Suprapubic skin (tissue), 4 donors: Measurements from ENCODE around the gene MINPP1. TPM values are rescaled to one million over a fixed set of nuclear protein-coding genes. Genes with fewer than 3 reads are reported as not detected.

Experiments used
- DNase-seq, 2 donors: peaks; one replicate each; pipeline ENCODE4 v3.0.0-alpha.2; 2019; ENCODE audit warnings: low spot score in 2 of 2
- H3K27ac ChIP-seq: fragments of 200-600 bp; sonication (generic); one replicate; pipeline ENCODE4 v1.5.1; 2019
- H3K27me3 ChIP-seq: fragments of 200-600 bp; sonication (generic); one replicate; pipeline ENCODE4 v1.5.1; 2019
- H3K36me3 ChIP-seq: fragments of 200-600 bp; sonication (generic); one replicate; pipeline ENCODE4 v1.5.1; 2019
- H3K4me1 ChIP-seq: fragments of 200-600 bp; sonication (generic); one replicate; pipeline ENCODE4 v1.5.1; 2019
- H3K4me3 ChIP-seq: fragments of 200-600 bp; sonication (generic); one replicate; pipeline ENCODE4 v1.5.1; 2019; ENCODE audit warnings: mild to moderate bottlenecking
- H3K9me3 ChIP-seq: fragments of 200-600 bp; sonication (generic); one replicate; pipeline ENCODE4 v1.5.1; 2019
- CTCF ChIP-seq, 2 donors: fragments of 200-600 bp in 1 of 2; fragments of 450-650 bp in 1 of 2; sonication (generic) in 1 of 2; IDR thresholded peaks; one replicate each; pipeline ENCODE4 v1.5.1; 2016 to 2019; ENCODE audit warnings: antibody characterized with exemption in 2 of 2, mild to moderate bottlenecking in 1 of 2, moderate library complexity in 1 of 2
- EP300 ChIP-seq: sonication (generic); formaldehyde crosslinking; IDR thresholded peaks from one replicate; pipeline ENCODE4 v1.6.1; 2017; ENCODE audit warnings: antibody characterized with exemption
- POLR2A ChIP-seq, 2 donors: fragments of 450-650 bp; IDR thresholded peaks; one replicate each; pipeline ENCODE4 v1.6.1; 2017; ENCODE audit warnings: antibody characterized with exemption in 2 of 2, mild to moderate bottlenecking in 2 of 2, moderate library complexity in 2 of 2
- POLR2AphosphoS5 ChIP-seq, 3 donors: sonication (generic); formaldehyde crosslinking; IDR thresholded peaks; one replicate each; pipeline ENCODE4 v1.6.1; 2017; ENCODE audit warnings: antibody characterized with exemption in 3 of 3
- WGBS: methylation state at CpG from one replicate; pipeline ENCODE4 v1.1.5; 2018; 5-methylcytosine and 5-hydroxymethylcytosine counted together
- total RNA-seq, 4 donors: library from RNA; depleted of rRNA; stranded (reverse); fragments of >200 nt; gene quantifications; one replicate each; pipeline ENCODE4 v1.1.0, GENCODE V29; 2016

MINPP1 gene
- total RNA-seq, 4 donors from 2014 or later: 7.7 to 19.3 (median 15.2) TPM

- Histone ChIP-seq H3K9me3 (no peaks in the 10 kb centered on the region), H3K27ac (no peak overlapping the region), H3K4me3 (no peak overlapping the region), H3K27me3 (no peaks in the 10 kb centered on the region), H3K4me1 (peaks cover 8% of the 10 kb centered on the region), H3K36me3 (no peaks in the 10 kb centered on the region)
- TF ChIP-seq EP300 (no peak), CTCF (IDR thresholded peaks at IDR 0.05) (no peak), POLR2AphosphoS5 (IDR thresholded peaks at IDR 0.05) (no peak), POLR2A (IDR thresholded peaks at IDR 0.05) (no peak)
- DNase-seq: no peak
- 82% methylated on average over 3 of the region's 3 CpGs for WGBS
Measured at GRCh38 chr10:87575851-87576250, 71.2 kb downstream of the MINPP1 start.

- Histone ChIP-seq H3K4me3 (no peak overlapping the region), H3K36me3 (no peaks in the 10 kb centered on the region), H3K27ac (no peak overlapping the region), H3K27me3 (peaks cover 2% of the 10 kb centered on the region), H3K4me1 (peaks cover 8% of the 10 kb centered on the region), H3K9me3 (no peaks in the 10 kb centered on the region)
- TF ChIP-seq POLR2AphosphoS5 (IDR thresholded peaks at IDR 0.05) (no peak), EP300 (no peak), CTCF (IDR thresholded peaks at IDR 0.05) (no peak), POLR2A (IDR thresholded peaks at IDR 0.05) (no peak)
- DNase-seq: no peak
- WGBS: 93% methylated on average over 5 of the region's 5 CpGs
Measured at GRCh38 chr10:87578160-87578841, 73.6 kb downstream of the MINPP1 start.

GRCh38 chr10:87578842-87579401, 74.2 kb downstream of the MINPP1 start:
- TF ChIP-seq POLR2A (IDR thresholded peaks at IDR 0.05) (no peak), POLR2AphosphoS5 (IDR thresholded peaks at IDR 0.05) (no peak), CTCF (IDR thresholded peaks at IDR 0.05) (no peak), EP300 (no peak)
- peaks cover 8% of the 10 kb centered on the region for H3K4me1 ChIP-seq
- no peaks in the 10 kb centered on the region for H3K9me3 ChIP-seq
- peaks cover 2% of the 10 kb centered on the region for H3K27me3 ChIP-seq
- no peak overlapping the region for H3K27ac ChIP-seq
- H3K4me3 ChIP-seq: no peak overlapping the region
- DNase-seq: no peak
- WGBS: 44% methylated on average over 11 of the region's 11 CpGs
- no peaks in the 10 kb centered on the region for H3K36me3 ChIP-seq

- Histone ChIP-seq H3K27me3 (peaks cover 2% of the 10 kb centered on the region), H3K9me3 (no peaks in the 10 kb centered on the region), H3K27ac (no peak overlapping the region), H3K4me1 (peaks cover 8% of the 10 kb centered on the region), H3K36me3 (no peaks in the 10 kb centered on the region), H3K4me3 (no peak overlapping the region)
- 15% methylated on average over 1 of the region's 1 CpG for WGBS
- DNase-seq: no peak
- TF ChIP-seq EP300 (no peak), POLR2A (IDR thresholded peaks at IDR 0.05) (no peak), POLR2AphosphoS5 (IDR thresholded peaks at IDR 0.05) (no peak), CTCF (IDR thresholded peaks at IDR 0.05) (no peak)
Measured at GRCh38 chr10:87579563-87579962, 74.9 kb downstream of the MINPP1 start.

- no peak overlapping the region for H3K27ac ChIP-seq
- 54% methylated on average over 1 of the region's 1 CpG for WGBS
- peaks cover 8% of the 10 kb centered on the region for H3K4me1 ChIP-seq
- H3K36me3 ChIP-seq: no peaks in the 10 kb centered on the region
- H3K9me3 ChIP-seq: no peaks in the 10 kb centered on the region
- TF ChIP-seq EP300 (no peak), CTCF (IDR thresholded peaks at IDR 0.05) (no peak), POLR2A (IDR thresholded peaks at IDR 0.05) (no peak), POLR2AphosphoS5 (IDR thresholded peaks at IDR 0.05) (no peak)
- DNase-seq: no peak
- peaks cover 2% of the 10 kb centered on the region for H3K27me3 ChIP-seq
- H3K4me3 ChIP-seq: no peak overlapping the region
Measured at GRCh38 chr10:87580016-87580415, 75.3 kb downstream of the MINPP1 start.
